Spinal cord (tissue), 10 donors: ENCODE data around the gene CD109. TPM values are rescaled to one million over a fixed set of nuclear protein-coding genes. Genes with fewer than 3 reads are reported as not detected.

ENCODE experiments used
- DNase-seq, 6 donors: peaks; one replicate each; pipeline versions ENCODE4 v3.0.0 to v3.0.0-alpha.2; 2013 to 2015; ENCODE audit warnings: low spot score in 6 of 6, low read depth in 4 of 6
- H3K27ac ChIP-seq: one replicate; pipeline ENCODE4 v1.5.1; 2013; ENCODE audit warnings: low read depth, low read length, control low read depth
- H3K27me3 ChIP-seq: one replicate; pipeline ENCODE4 v1.6.1; 2013; ENCODE audit warnings: low read length; ENCODE audit not compliant: control insufficient read depth, insufficient read depth
- H3K36me3 ChIP-seq: one replicate; pipeline ENCODE4 v1.6.1; 2013; ENCODE audit warnings: low read length; ENCODE audit not compliant: control insufficient read depth, insufficient read depth
- H3K4me1 ChIP-seq: one replicate; pipeline ENCODE4 v1.6.1; 2013; ENCODE audit warnings: low read length; ENCODE audit not compliant: control insufficient read depth, insufficient read depth
- H3K4me3 ChIP-seq: one replicate; pipeline ENCODE4 v1.5.1; 2013; ENCODE audit warnings: low read depth, low read length, control low read depth
- H3K9me3 ChIP-seq: one replicate; pipeline ENCODE4 v1.6.1; 2013; ENCODE audit warnings: low read length; ENCODE audit not compliant: control insufficient read depth, insufficient read depth
- WGBS: methylation state at CpG from one replicate; pipeline ENCODE4 v1.1.5; 2013; ENCODE audit warnings: missing lambda C conversion rate; ENCODE audit not compliant: insufficient coverage; 5-methylcytosine and 5-hydroxymethylcytosine counted together
- polyA plus RNA-seq, 2 donors: library from polyadenylated mRNA; unstranded; fragments of 120-200 nt; gene quantifications; one replicate each; pipeline ENCODE4 v1.2.1, GENCODE V29; 2013; ENCODE audit not compliant: insufficient read length in 2 of 2
- total RNA-seq, 2 donors: library from RNA; depleted of rRNA in 1 of 2; stranded (reverse); fragments of 120-200 nt in 1 of 2; fragments of >200 nt in 1 of 2; gene quantifications; one replicate each; pipeline versions ENCODE4 v1.2.3 to v1.2.4, GENCODE V29; 2013 to 2014
- donor health status: healthy.

CD109 gene
- total and polyA plus RNA-seq, 4 donors: 4.1 to 14.7 (median 8.9) TPM

GRCh38 chr6:73734832-73735453, 38.9 kb downstream of the CD109 start:
- Histone ChIP-seq H3K4me3 (no peak overlapping the region), H3K9me3 (no peaks in the 10 kb centered on the region), H3K27ac (no peak overlapping the region), H3K36me3 (no peaks in the 10 kb centered on the region), H3K27me3 (no peaks in the 10 kb centered on the region), H3K4me1 (no peaks in the 10 kb centered on the region)
- 86% methylated on average over 1 of the region's 2 CpGs for WGBS
- DNase-seq: no peak

- Histone ChIP-seq H3K27ac (no peak overlapping the region), H3K27me3 (no peaks in the 10 kb centered on the region), H3K9me3 (no peaks in the 10 kb centered on the region), H3K4me3 (no peak overlapping the region), H3K4me1 (no peaks in the 10 kb centered on the region), H3K36me3 (no peaks in the 10 kb centered on the region)
- peak in 1 of 6 donors; percentile 1 for DNase-seq
- WGBS: 86% methylated on average over 3 of the region's 5 CpGs
Observed at GRCh38 chr6:73738367-73739028, 42.5 kb downstream of the CD109 start.

- DNase-seq: peak; percentile 26 to 96 (median 67)
- Histone ChIP-seq H3K4me1 (no peaks in the 10 kb centered on the region), H3K27me3 (no peaks in the 10 kb centered on the region), H3K27ac (no peak overlapping the region), H3K36me3 (no peaks in the 10 kb centered on the region), H3K4me3 (no peak overlapping the region), H3K9me3 (no peaks in the 10 kb centered on the region)
- no CpG with 5 or more reads among the region's 2 CpGs for WGBS
Observed at GRCh38 chr6:73739096-73739495, 43.1 kb downstream of the CD109 start.

- Histone ChIP-seq H3K4me1 (no peaks in the 10 kb centered on the region), H3K27ac (no peak overlapping the region), H3K27me3 (no peaks in the 10 kb centered on the region), H3K9me3 (no peaks in the 10 kb centered on the region), H3K4me3 (no peak overlapping the region), H3K36me3 (no peaks in the 10 kb centered on the region)
- 92% methylated on average over 5 of the region's 5 CpGs for WGBS
- no peak for DNase-seq
Observed at GRCh38 chr6:73742433-73742832, 46.4 kb downstream of the CD109 start.

- no peaks in the 10 kb centered on the region for H3K27me3 ChIP-seq
- H3K4me3 ChIP-seq: no peak overlapping the region
- H3K36me3 ChIP-seq: no peaks in the 10 kb centered on the region
- H3K27ac ChIP-seq: no peak overlapping the region
- WGBS: no CpG with 5 or more reads among the region's 3 CpGs
- no peaks in the 10 kb centered on the region for H3K9me3 ChIP-seq
- DNase-seq: no peak
- no peaks in the 10 kb centered on the region for H3K4me1 ChIP-seq
Observed at GRCh38 chr6:73743081-73743480, 47.1 kb downstream of the CD109 start.

- DNase-seq: peak in 1 of 6 donors; percentile 5
- Histone ChIP-seq H3K4me3 (no peak overlapping the region), H3K27ac (no peak overlapping the region), H3K4me1 (no peaks in the 10 kb centered on the region), H3K36me3 (no peaks in the 10 kb centered on the region), H3K27me3 (no peaks in the 10 kb centered on the region), H3K9me3 (no peaks in the 10 kb centered on the region)
- WGBS: 73% methylated on average over 1 of the region's 3 CpGs
Observed at GRCh38 chr6:73743556-73743955, 47.6 kb downstream of the CD109 start.

GRCh38 chr6:73746787-73747186, 50.8 kb downstream of the CD109 start:
- no peaks in the 10 kb centered on the region for H3K27me3 ChIP-seq
- no peaks in the 10 kb centered on the region for H3K4me1 ChIP-seq
- no peak overlapping the region for H3K4me3 ChIP-seq
- no peak for DNase-seq
- H3K27ac ChIP-seq: no peak overlapping the region
- no peaks in the 10 kb centered on the region for H3K36me3 ChIP-seq
- H3K9me3 ChIP-seq: no peaks in the 10 kb centered on the region
- 100% methylated on average over 1 of the region's 1 CpG for WGBS

- no peak overlapping the region for H3K4me3 ChIP-seq
- H3K9me3 ChIP-seq: no peaks in the 10 kb centered on the region
- no peaks in the 10 kb centered on the region for H3K27me3 ChIP-seq
- H3K27ac ChIP-seq: no peak overlapping the region
- 83% methylated on average over 1 of the region's 2 CpGs for WGBS
- no peaks in the 10 kb centered on the region for H3K4me1 ChIP-seq
- no peak for DNase-seq
- H3K36me3 ChIP-seq: no peaks in the 10 kb centered on the region
Observed at GRCh38 chr6:73747289-73747688, 51.3 kb downstream of the CD109 start.

GRCh38 chr6:73752943-73753342, 56.9 kb downstream of the CD109 start:
- no peak overlapping the region for H3K27ac ChIP-seq
- no peaks in the 10 kb centered on the region for H3K36me3 ChIP-seq
- no peak overlapping the region for H3K4me3 ChIP-seq
- H3K4me1 ChIP-seq: no peaks in the 10 kb centered on the region
- no peaks in the 10 kb centered on the region for H3K27me3 ChIP-seq
- no peaks in the 10 kb centered on the region for H3K9me3 ChIP-seq
- no peak for DNase-seq
- no CpG with 5 or more reads among the region's 3 CpGs for whole genome bisulfite sequencing

GRCh38 chr6:73766040-73766439, 70.0 kb downstream of the CD109 start:
- Histone ChIP-seq H3K36me3 (no peaks in the 10 kb centered on the region), H3K4me1 (no peaks in the 10 kb centered on the region), H3K27ac (no peak overlapping the region), H3K4me3 (no peak overlapping the region), H3K9me3 (no peaks in the 10 kb centered on the region), H3K27me3 (no peaks in the 10 kb centered on the region)
- WGBS: no CpG with 5 or more reads among the region's 1 CpG
- DNase-seq: no peak
